SK-N-SH (cell line): ENCODE results near the gene SLC7A14. TPM values are rescaled to one million over a fixed set of nuclear protein-coding genes. Genes with fewer than 3 reads are reported as not detected.

Experiments used
- CTCF ChIA-PET: fragments of 300-600, 350-600 bp; formaldehyde crosslinking; extraction: SDS; loops from one replicate; lab custom pipeline; 2021; lab: Yijun Ruan, JAX
- POLR2A ChIA-PET: fragments of 350-600 bp; sonication (Branson Sonifier 250); formaldehyde crosslinking; extraction: SDS; loops from one replicate; lab custom pipeline; 2020; ENCODE audit warnings: antibody characterized with exemption, inconsistent platforms; lab: Yijun Ruan, JAX
- DNase-seq: peaks from one replicate; pipeline ENCODE4 v3.0.0; 2012
- H2AFZ ChIP-seq: fragments of 200-600 bp; sonication (generic); 2 replicates; pipeline ENCODE4 v1.8.1; 2016; ENCODE audit warnings: antibody characterized with exemption, mild to moderate bottlenecking, low read depth
- H3F3A ChIP-seq: fragments of 200-600 bp; sonication (generic); replicated peaks from 2 replicates; pipeline ENCODE3; 2016; ENCODE audit warnings: antibody characterized with exemption, mild to moderate bottlenecking; ENCODE audit not compliant: insufficient read depth
- H3K27ac ChIP-seq, 2 experiments: fragments of 200-500 bp in 1 of 2; fragments of 200-600 bp in 1 of 2; sonication (Bioruptor generic) in 1 of 2; sonication (generic), shearing (Covaris generic) in 1 of 2; 2 replicates each; pipeline versions ENCODE4 v1.5.1 to v1.6.1; 2014 to 2016; ENCODE audit warnings: low read depth in 2 of 2, inconsistent platforms in 1 of 2, low read length in 1 of 2, mild to moderate bottlenecking in 1 of 2, mixed read lengths in 1 of 2
- H3K27me3 ChIP-seq: fragments of 200-600 bp; sonication (generic), shearing (Covaris generic); 2 replicates; pipeline ENCODE4 v1.6.1; 2016; ENCODE audit warnings: mixed run types; ENCODE audit not compliant: insufficient read depth
- H3K36me3 ChIP-seq, 2 experiments: fragments of 200-500 bp in 1 of 2; fragments of 200-600 bp in 1 of 2; sonication (Bioruptor generic) in 1 of 2; sonication (generic) in 1 of 2; replicated peaks in 1 of 2; 2 replicates each; pipeline versions ENCODE3 to v1.5.1; 2014 to 2016; ENCODE audit warnings: low read length in 1 of 2, mild to moderate bottlenecking in 1 of 2; ENCODE audit not compliant: insufficient read depth in 2 of 2, control insufficient read depth in 1 of 2
- H3K4me1 ChIP-seq, 2 experiments: fragments of 200-500 bp in 1 of 2; fragments of 200-600 bp in 1 of 2; sonication (Bioruptor generic) in 1 of 2; sonication (generic), shearing (Covaris generic) in 1 of 2; 2 replicates each; pipeline versions ENCODE4 v1.5.1 to v1.6.1; 2014 to 2016; ENCODE audit warnings: low read depth in 1 of 2, low read length in 1 of 2, mixed run types in 1 of 2; ENCODE audit not compliant: insufficient read depth in 2 of 2, control insufficient read depth in 1 of 2
- H3K4me2 ChIP-seq: fragments of 200-600 bp; sonication (generic), shearing (Covaris generic); 2 replicates; pipeline ENCODE4 v1.6.1; 2017; ENCODE audit warnings: mixed run types
- H3K4me3 ChIP-seq, 2 experiments: fragments of 200-500 bp in 1 of 2; fragments of 200-600 bp in 1 of 2; sonication (Bioruptor generic) in 1 of 2; sonication (generic), shearing (Covaris generic) in 1 of 2; 2 replicates each; pipeline versions ENCODE4 v1.5.1 to v1.8.1; 2014 to 2016; ENCODE audit warnings: low read depth in 2 of 2, inconsistent platforms in 1 of 2, low read length in 1 of 2, mild to moderate bottlenecking in 1 of 2, mixed read lengths in 1 of 2, moderate library complexity in 1 of 2
- H3K79me2 ChIP-seq: fragments of 200-600 bp; sonication (generic); 2 replicates; pipeline ENCODE4 v1.8.1; 2017; ENCODE audit warnings: mild to moderate bottlenecking; ENCODE audit not compliant: insufficient read depth
- H3K9ac ChIP-seq: fragments of 200-600 bp; sonication (generic); 2 replicates; pipeline ENCODE4 v1.6.1; 2017; ENCODE audit warnings: mixed run types
- H3K9me2 ChIP-seq: fragments of 200-600 bp; sonication (generic); 2 replicates; pipeline ENCODE4 v1.6.1; 2017; ENCODE audit warnings: mixed run types
- H3K9me3 ChIP-seq: fragments of 200-600 bp; sonication (generic); 2 replicates; pipeline ENCODE4 v1.6.1; 2017; ENCODE audit warnings: mixed run types, mild to moderate bottlenecking, moderate library complexity
- H4K20me1 ChIP-seq: fragments of 200-600 bp; sonication (generic); 2 replicates; pipeline ENCODE4 v1.6.1; 2017; ENCODE audit warnings: mild to moderate bottlenecking, mixed run types; ENCODE audit not compliant: insufficient read depth
- EP300 ChIP-seq, 2 experiments: IDR thresholded peaks; 2 replicates each; pipeline versions ENCODE4 v1.4.0 to v1.6.1; 2012; ENCODE audit warnings: borderline replicate concordance in 1 of 2, low read depth in 1 of 2, low read length in 1 of 2
- EZH2phosphoT487 ChIP-seq: fragments of 200-600 bp; sonication (generic); IDR thresholded peaks from 2 replicates; pipeline ENCODE4 v1.6.1; 2017; ENCODE audit warnings: low read depth, mixed run types, mild to moderate bottlenecking, antibody characterized with exemption, moderate library complexity, borderline replicate concordance
- FOSL2 ChIP-seq: IDR thresholded peaks from 2 replicates; pipeline ENCODE4 v1.4.0; 2012; ENCODE audit warnings: low read depth, mild to moderate bottlenecking, moderate library complexity, borderline replicate concordance
- FOXJ3 ChIP-seq: sonication (generic); formaldehyde crosslinking; IDR thresholded peaks from 2 replicates; pipeline ENCODE4 v1.5.1; 2020; ENCODE audit warnings: mild to moderate bottlenecking, missing genetic modification reagents
- GABPA ChIP-seq: IDR thresholded peaks from 2 replicates; pipeline ENCODE4 v1.4.0; 2012; ENCODE audit warnings: low read depth, mild to moderate bottlenecking
- MEF2A ChIP-seq: IDR thresholded peaks from 2 replicates; pipeline ENCODE4 v1.4.0; 2012; ENCODE audit warnings: low read depth, borderline replicate concordance
- MXI1 ChIP-seq: IDR thresholded peaks from 2 replicates; pipeline ENCODE4 v1.6.1; 2012; ENCODE audit warnings: mild to moderate bottlenecking, low read depth, low read length, improper control_type of control experiment
- NFIC ChIP-seq: IDR thresholded peaks from 2 replicates; pipeline ENCODE4 v1.4.0; 2012; ENCODE audit warnings: borderline replicate concordance
- POLR2AphosphoS5 ChIP-seq: IDR thresholded peaks from 2 replicates; pipeline ENCODE4 v1.6.1; 2012; ENCODE audit warnings: low read depth, low read length
- RAD21 ChIP-seq: IDR thresholded peaks from 2 replicates; pipeline ENCODE4 v1.6.1; 2012; ENCODE audit warnings: mild to moderate bottlenecking, low read length
- RFX5 ChIP-seq: IDR thresholded peaks from 2 replicates; pipeline ENCODE4 v1.6.1; 2012; ENCODE audit warnings: mild to moderate bottlenecking, improper control_type of control experiment, low read length
- TCF12 ChIP-seq: IDR thresholded peaks from 2 replicates; pipeline ENCODE4 v1.4.0; 2012
- TEAD4 ChIP-seq: IDR thresholded peaks from 2 replicates; pipeline ENCODE4 v1.4.0; 2012; ENCODE audit warnings: mild to moderate bottlenecking, borderline replicate concordance; ENCODE audit not compliant: insufficient read depth
- WGBS: methylation state at CpG from one replicate; pipeline ENCODE4 v1.1.6; 2017; ENCODE audit warnings: low lambda C conversion rate; 5-methylcytosine and 5-hydroxymethylcytosine counted together
- polyA plus RNA-seq, 3 experiments: library from polyadenylated mRNA; depleted of rRNA; stranded (reverse); fragments of >200 nt; gene quantifications; 2 replicates each; pipeline ENCODE4 v1.2.3, GENCODE V29; 2012
- TF ChIP-seq, protein P1 (sequence below): IDR thresholded peaks from 2 replicates; pipeline ENCODE4 v1.6.1; 2012; ENCODE audit warnings: mild to moderate bottlenecking, low read depth, low read length, moderate library complexity
- TF ChIP-seq, protein P2 (sequence below): IDR thresholded peaks from 2 replicates; pipeline ENCODE4 v1.4.0; 2012; ENCODE audit warnings: low read depth, borderline replicate concordance
- TF ChIP-seq, protein P3 (sequence below): fragments of 200-600 bp; sonication (generic); IDR thresholded peaks from 2 replicates; pipeline ENCODE4 v1.6.1; 2017; ENCODE audit warnings: antibody characterized with exemption, mild to moderate bottlenecking, moderate library complexity

The SLC7A14 gene
- polyA plus RNA-seq, 1 of the 3 experiments (the other 2 are of a cell fraction) = 2.5 TPM

DNA sequence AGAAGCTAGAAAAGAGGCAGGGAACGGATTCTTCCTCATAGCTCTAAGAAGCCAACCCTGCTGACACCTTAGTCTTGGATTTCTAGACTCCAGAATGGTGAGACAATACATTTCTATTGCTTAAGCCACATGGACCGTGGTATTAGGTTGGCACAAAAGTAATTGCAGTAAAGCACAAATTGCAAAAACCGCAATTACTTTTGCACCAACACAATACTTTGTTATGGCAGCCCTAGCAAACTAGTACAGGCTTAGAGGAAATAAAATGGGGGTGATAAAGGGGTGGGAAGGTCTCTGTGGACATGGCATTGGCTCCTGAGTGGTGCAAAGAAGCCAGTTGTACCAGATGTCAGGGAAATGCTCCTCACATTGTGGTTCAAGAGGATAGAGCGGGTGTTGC lies 56.0 kb downstream of the SLC7A14 start:
- Histone ChIP-seq H2AFZ (no peak overlapping the region), H3K9me3 (no peaks in the 10 kb centered on the region), H3K79me2 (no peaks in the 10 kb centered on the region), H3K27ac (no peak overlapping the region), H3K9me2 (no peaks in the 10 kb centered on the region), H3K36me3 (no peaks in the 10 kb centered on the region), H3K4me2 (no peak overlapping the region), H3K4me3 (no peak overlapping the region), H4K20me1 (no peaks in the 10 kb centered on the region), H3F3A (no peaks in the 10 kb centered on the region), H3K27me3 (no peaks in the 10 kb centered on the region), H3K4me1 (no peaks in the 10 kb centered on the region), H3K9ac (no peak overlapping the region)
- CTCF ChIA-PET = interaction anchor here (1.3 kb wide), 1 partner anchor 282 kb away, joined by 4 read pairs; no protein-coding TSS in a partner anchor
- TF ChIP-seq POLR2AphosphoS5 = no peak
- TF ChIP-seq EZH2phosphoT487 = no peak
- no peak for TF ChIP-seq MEF2A
- no peak for TF ChIP-seq EP300 (IDR thresholded peaks at IDR 0.05; ENCODE audit: borderline replicate concordance in 1 of 2, low read depth in 1 of 2, low read length in 1 of 2)
- DNase-seq = no peak
- POLR2A ChIA-PET = no interaction called here
- WGBS = 77% methylated on average over 4 of the region's 4 CpGs

DNA sequence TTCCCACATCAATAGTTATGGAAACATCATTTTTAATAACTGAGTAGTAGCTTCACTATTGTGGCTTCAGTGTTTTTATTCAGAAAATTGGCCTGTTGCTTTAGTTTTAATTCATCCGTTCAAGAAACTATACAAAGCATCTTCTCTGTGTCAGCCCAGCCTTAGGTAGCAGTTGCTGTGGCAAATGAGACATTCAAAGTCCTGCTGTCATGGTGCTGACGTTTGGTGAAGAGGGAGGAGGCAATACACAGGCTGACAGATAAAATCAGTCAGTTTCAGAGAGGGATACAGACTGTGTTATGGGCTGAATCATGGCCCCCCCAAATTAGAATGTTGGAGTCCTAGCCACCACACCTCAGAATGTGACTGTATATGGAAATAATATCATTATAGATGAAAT lies 56.5 kb downstream of the SLC7A14 start:
- Histone ChIP-seq H3K36me3 (no peaks in the 10 kb centered on the region), H3K79me2 (no peaks in the 10 kb centered on the region), H3K9ac (no peak overlapping the region), H3K27me3 (no peaks in the 10 kb centered on the region), H3K9me2 (no peaks in the 10 kb centered on the region), H3K27ac (no peak overlapping the region), H3K9me3 (no peaks in the 10 kb centered on the region), H3K4me3 (no peak overlapping the region), H3K4me1 (no peaks in the 10 kb centered on the region), H3F3A (no peaks in the 10 kb centered on the region), H3K4me2 (no peak overlapping the region), H2AFZ (no peak overlapping the region), H4K20me1 (no peaks in the 10 kb centered on the region)
- no peak for TF ChIP-seq FOXJ3 (CRISPR knock-in tag)
- no peak for TF ChIP-seq GABPA
- TF ChIP-seq MXI1 = no peak
- TF ChIP-seq TCF12 = no peak
- TF ChIP-seq, protein P1, sequence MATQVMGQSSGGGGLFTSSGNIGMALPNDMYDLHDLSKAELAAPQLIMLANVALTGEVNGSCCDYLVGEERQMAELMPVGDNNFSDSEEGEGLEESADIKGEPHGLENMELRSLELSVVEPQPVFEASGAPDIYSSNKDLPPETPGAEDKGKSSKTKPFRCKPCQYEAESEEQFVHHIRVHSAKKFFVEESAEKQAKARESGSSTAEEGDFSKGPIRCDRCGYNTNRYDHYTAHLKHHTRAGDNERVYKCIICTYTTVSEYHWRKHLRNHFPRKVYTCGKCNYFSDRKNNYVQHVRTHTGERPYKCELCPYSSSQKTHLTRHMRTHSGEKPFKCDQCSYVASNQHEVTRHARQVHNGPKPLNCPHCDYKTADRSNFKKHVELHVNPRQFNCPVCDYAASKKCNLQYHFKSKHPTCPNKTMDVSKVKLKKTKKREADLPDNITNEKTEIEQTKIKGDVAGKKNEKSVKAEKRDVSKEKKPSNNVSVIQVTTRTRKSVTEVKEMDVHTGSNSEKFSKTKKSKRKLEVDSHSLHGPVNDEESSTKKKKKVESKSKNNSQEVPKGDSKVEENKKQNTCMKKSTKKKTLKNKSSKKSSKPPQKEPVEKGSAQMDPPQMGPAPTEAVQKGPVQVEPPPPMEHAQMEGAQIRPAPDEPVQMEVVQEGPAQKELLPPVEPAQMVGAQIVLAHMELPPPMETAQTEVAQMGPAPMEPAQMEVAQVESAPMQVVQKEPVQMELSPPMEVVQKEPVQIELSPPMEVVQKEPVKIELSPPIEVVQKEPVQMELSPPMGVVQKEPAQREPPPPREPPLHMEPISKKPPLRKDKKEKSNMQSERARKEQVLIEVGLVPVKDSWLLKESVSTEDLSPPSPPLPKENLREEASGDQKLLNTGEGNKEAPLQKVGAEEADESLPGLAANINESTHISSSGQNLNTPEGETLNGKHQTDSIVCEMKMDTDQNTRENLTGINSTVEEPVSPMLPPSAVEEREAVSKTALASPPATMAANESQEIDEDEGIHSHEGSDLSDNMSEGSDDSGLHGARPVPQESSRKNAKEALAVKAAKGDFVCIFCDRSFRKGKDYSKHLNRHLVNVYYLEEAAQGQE = no peak
- no peak for TF ChIP-seq RAD21
- no peak for TF ChIP-seq RFX5
- no peak for TF ChIP-seq FOSL2
- TF ChIP-seq, protein P2, sequence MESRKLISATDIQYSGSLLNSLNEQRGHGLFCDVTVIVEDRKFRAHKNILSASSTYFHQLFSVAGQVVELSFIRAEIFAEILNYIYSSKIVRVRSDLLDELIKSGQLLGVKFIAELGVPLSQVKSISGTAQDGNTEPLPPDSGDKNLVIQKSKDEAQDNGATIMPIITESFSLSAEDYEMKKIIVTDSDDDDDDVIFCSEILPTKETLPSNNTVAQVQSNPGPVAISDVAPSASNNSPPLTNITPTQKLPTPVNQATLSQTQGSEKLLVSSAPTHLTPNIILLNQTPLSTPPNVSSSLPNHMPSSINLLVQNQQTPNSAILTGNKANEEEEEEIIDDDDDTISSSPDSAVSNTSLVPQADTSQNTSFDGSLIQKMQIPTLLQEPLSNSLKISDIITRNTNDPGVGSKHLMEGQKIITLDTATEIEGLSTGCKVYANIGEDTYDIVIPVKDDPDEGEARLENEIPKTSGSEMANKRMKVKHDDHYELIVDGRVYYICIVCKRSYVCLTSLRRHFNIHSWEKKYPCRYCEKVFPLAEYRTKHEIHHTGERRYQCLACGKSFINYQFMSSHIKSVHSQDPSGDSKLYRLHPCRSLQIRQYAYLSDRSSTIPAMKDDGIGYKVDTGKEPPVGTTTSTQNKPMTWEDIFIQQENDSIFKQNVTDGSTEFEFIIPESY = no peak
- TF ChIP-seq TEAD4 = no peak
- TF ChIP-seq POLR2AphosphoS5 = no peak
- TF ChIP-seq NFIC = no peak
- TF ChIP-seq, protein P3, sequence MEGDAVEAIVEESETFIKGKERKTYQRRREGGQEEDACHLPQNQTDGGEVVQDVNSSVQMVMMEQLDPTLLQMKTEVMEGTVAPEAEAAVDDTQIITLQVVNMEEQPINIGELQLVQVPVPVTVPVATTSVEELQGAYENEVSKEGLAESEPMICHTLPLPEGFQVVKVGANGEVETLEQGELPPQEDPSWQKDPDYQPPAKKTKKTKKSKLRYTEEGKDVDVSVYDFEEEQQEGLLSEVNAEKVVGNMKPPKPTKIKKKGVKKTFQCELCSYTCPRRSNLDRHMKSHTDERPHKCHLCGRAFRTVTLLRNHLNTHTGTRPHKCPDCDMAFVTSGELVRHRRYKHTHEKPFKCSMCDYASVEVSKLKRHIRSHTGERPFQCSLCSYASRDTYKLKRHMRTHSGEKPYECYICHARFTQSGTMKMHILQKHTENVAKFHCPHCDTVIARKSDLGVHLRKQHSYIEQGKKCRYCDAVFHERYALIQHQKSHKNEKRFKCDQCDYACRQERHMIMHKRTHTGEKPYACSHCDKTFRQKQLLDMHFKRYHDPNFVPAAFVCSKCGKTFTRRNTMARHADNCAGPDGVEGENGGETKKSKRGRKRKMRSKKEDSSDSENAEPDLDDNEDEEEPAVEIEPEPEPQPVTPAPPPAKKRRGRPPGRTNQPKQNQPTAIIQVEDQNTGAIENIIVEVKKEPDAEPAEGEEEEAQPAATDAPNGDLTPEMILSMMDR = no peak
- POLR2A ChIA-PET = no interaction called here
- WGBS = 60% methylated on average over 2 of the region's 2 CpGs
- CTCF ChIA-PET = interaction anchor here (1.3 kb wide), 1 partner anchor 282 kb away, joined by 4 read pairs; no protein-coding TSS in a partner anchor
- no peak for DNase-seq
